H1 (cell line): ENCODE measurements around the gene TRAP1. TPM values are rescaled to one million over a fixed set of nuclear protein-coding genes. Genes with fewer than 3 reads are reported as not detected.

Experiments used
- CTCF ChIA-PET: fragments of 300-600 bp; sonication (Branson Sonifier 250); formaldehyde crosslinking; loops from one replicate; lab custom pipeline; 2021; ENCODE audit not compliant: partially characterized antibody; lab: Charles Lee
- POLR2A ChIA-PET: fragments of 300-600 bp; sonication (Branson Sonifier 250); formaldehyde crosslinking; loops from one replicate; lab custom pipeline; 2021; ENCODE audit warnings: inconsistent platforms; ENCODE audit not compliant: partially characterized antibody; lab: Charles Lee
- DNase-seq, 2 experiments: peaks; one replicate each; pipeline versions ENCODE4 v3.0.0 to v3.0.0-alpha.2; 2010 to 2022; ENCODE audit warnings: low spot score in 2 of 2, low read depth in 1 of 2, mixed read lengths in 1 of 2
- FAIRE-seq: peaks from 2 replicates; lab custom pipeline; 2011; peaks lifted over from hg19 to GRCh38; lab: Jason Lieb, UNC
- H2AFZ ChIP-seq: 2 replicates; pipeline ENCODE4 v1.8.1; 2012; ENCODE audit warnings: low read length, inconsistent platforms
- H2AK5ac ChIP-seq: 2 replicates; pipeline ENCODE4 v1.6.1; 2013; ENCODE audit warnings: low read depth, low read length
- H2BK120ac ChIP-seq: replicated peaks from 2 replicates; pipeline ENCODE3; 2013; ENCODE audit warnings: low read depth, low read length, inconsistent platforms
- H2BK12ac ChIP-seq: 2 replicates; pipeline ENCODE4 v1.6.1; 2013; ENCODE audit warnings: low read depth, low read length
- H2BK15ac ChIP-seq: 2 replicates; pipeline ENCODE4 v1.6.1; 2013; ENCODE audit warnings: low read length
- H2BK20ac ChIP-seq: 2 replicates; pipeline ENCODE4 v1.6.1; 2013; ENCODE audit warnings: low read length
- H2BK5ac ChIP-seq: 2 replicates; pipeline ENCODE4 v1.6.1; 2013; ENCODE audit warnings: low read depth, low read length
- H3K14ac ChIP-seq: 2 replicates; pipeline ENCODE4 v1.6.1; 2013; ENCODE audit warnings: inconsistent platforms; ENCODE audit not compliant: insufficient read length
- H3K18ac ChIP-seq: 2 replicates; pipeline ENCODE4 v1.6.1; 2013; ENCODE audit warnings: low read length; ENCODE audit errors: extremely low read depth
- H3K23ac ChIP-seq: 2 replicates; pipeline ENCODE4 v1.6.1; 2013; ENCODE audit warnings: inconsistent platforms; ENCODE audit not compliant: insufficient read length
- H3K23me2 ChIP-seq: 2 replicates; pipeline ENCODE4 v1.6.1; 2013; ENCODE audit warnings: low read depth, low read length
- H3K27ac ChIP-seq: 2 replicates; pipeline ENCODE4 v1.6.1; 2011; ENCODE audit warnings: low read depth, low read length, inconsistent platforms
- H3K27me3 ChIP-seq, 4 experiments: replicated peaks in 1 of 4; 1 replicate in 1 of 4; 2 replicates in 3 of 4; pipeline versions ENCODE4 v1.6.1 to v1.8.1; 2011 to 2013; ENCODE audit warnings: low read length in 3 of 4, mild to moderate bottlenecking in 3 of 4, inconsistent platforms in 2 of 4, mixed read lengths in 2 of 4, moderate library complexity in 1 of 4; ENCODE audit not compliant: control insufficient read depth in 3 of 4, insufficient read depth in 3 of 4; ENCODE audit errors: extremely low read depth in 1 of 4
- H3K36me3 ChIP-seq, 4 experiments: 2 replicates each; pipeline versions ENCODE4 v1.6.1 to v1.8.1; 2011 to 2013; ENCODE audit warnings: mild to moderate bottlenecking in 4 of 4, low read length in 3 of 4, moderate library complexity in 2 of 4, control low read depth in 1 of 4, inconsistent platforms in 1 of 4; ENCODE audit not compliant: insufficient read depth in 4 of 4, control insufficient read depth in 2 of 4
- H3K4ac ChIP-seq: replicated peaks from 2 replicates; pipeline ENCODE3; 2013; ENCODE audit warnings: low read length, low read depth, mixed read lengths, inconsistent platforms; ENCODE audit not compliant: insufficient read length
- H3K4me1 ChIP-seq, 4 experiments: replicated peaks in 1 of 4; 1 replicate in 1 of 4; 2 replicates in 3 of 4; pipeline versions ENCODE4 v1.6.1 to v1.8.1; 2011 to 2013; ENCODE audit warnings: low read length in 3 of 4, inconsistent platforms in 2 of 4, mixed read lengths in 1 of 4; ENCODE audit not compliant: insufficient read depth in 4 of 4, control insufficient read depth in 3 of 4
- H3K4me2 ChIP-seq, 2 experiments: 2 replicates each; pipeline versions ENCODE4 v1.6.1 to v1.8.1; 2011 to 2013; ENCODE audit warnings: low read depth in 2 of 2, low read length in 2 of 2, control low read depth in 1 of 2, inconsistent platforms in 1 of 2, mild to moderate bottlenecking in 1 of 2; ENCODE audit not compliant: insufficient read depth in 1 of 2
- H3K4me3 ChIP-seq, 4 experiments: fragments of 200-600, 300-600 bp in 1 of 4; sonication (generic), shearing (Covaris generic), sonication (Bioruptor Twin) in 1 of 4; 2 replicates each; pipeline versions ENCODE4 v1.5.1 to v1.8.1; 2011 to 2016; ENCODE audit warnings: low read length in 4 of 4, low read depth in 3 of 4, control low read depth in 2 of 4, inconsistent platforms in 2 of 4, mild to moderate bottlenecking in 2 of 4, mixed read lengths in 1 of 4, moderate library complexity in 1 of 4; ENCODE audit not compliant: insufficient read depth in 2 of 4; ENCODE audit errors: extremely low read depth in 1 of 4
- H3K56ac ChIP-seq: replicated peaks from 2 replicates; pipeline ENCODE3; 2013; ENCODE audit warnings: low read depth, mild to moderate bottlenecking, mixed read lengths, low read length, inconsistent platforms; ENCODE audit not compliant: insufficient read length
- H3K79me1 ChIP-seq: 2 replicates; pipeline ENCODE4 v1.6.1; 2013; ENCODE audit warnings: low read depth, low read length, control low read depth
- H3K79me2 ChIP-seq, 2 experiments: 2 replicates each; pipeline versions ENCODE4 v1.6.1 to v1.8.1; 2012 to 2013; ENCODE audit warnings: low read length in 2 of 2, mild to moderate bottlenecking in 2 of 2, inconsistent platforms in 1 of 2; ENCODE audit not compliant: insufficient read depth in 2 of 2, control insufficient read depth in 1 of 2
- H3K9ac ChIP-seq, 4 experiments: replicated peaks in 1 of 4; 1 replicate in 1 of 4; 2 replicates in 3 of 4; pipeline versions ENCODE4 v1.6.1 to v1.8.1; 2011 to 2013; ENCODE audit warnings: low read depth in 3 of 4, low read length in 3 of 4, control low read depth in 2 of 4, mild to moderate bottlenecking in 2 of 4, moderate library complexity in 2 of 4, inconsistent platforms in 1 of 4; ENCODE audit errors: extremely low read depth in 1 of 4
- H3K9me3 ChIP-seq, 2 experiments: 2 replicates each; pipeline versions ENCODE4 v1.6.1 to v1.8.1; 2012 to 2013; ENCODE audit warnings: mild to moderate bottlenecking in 2 of 2, moderate library complexity in 2 of 2, control low read depth in 1 of 2, inconsistent platforms in 1 of 2, low read depth in 1 of 2, low read length in 1 of 2, mixed read lengths in 1 of 2; ENCODE audit not compliant: insufficient read depth in 2 of 2
- H4K20me1 ChIP-seq, 2 experiments: replicated peaks in 1 of 2; 2 replicates each; pipeline versions ENCODE3 to v1.8.1; 2011 to 2013; ENCODE audit warnings: inconsistent platforms in 2 of 2, low read length in 2 of 2, mild to moderate bottlenecking in 1 of 2; ENCODE audit not compliant: insufficient read depth in 2 of 2, control insufficient read depth in 1 of 2
- H4K5ac ChIP-seq: 2 replicates; pipeline ENCODE4 v1.6.1; 2013; ENCODE audit warnings: low read length, low read depth, mixed read lengths, inconsistent platforms; ENCODE audit not compliant: insufficient read length
- H4K8ac ChIP-seq: 2 replicates; pipeline ENCODE4 v1.8.0; 2013; ENCODE audit warnings: mild to moderate bottlenecking, moderate library complexity, low read length, inconsistent platforms; ENCODE audit not compliant: insufficient read depth; ENCODE audit errors: extremely low read depth
- H4K91ac ChIP-seq: replicated peaks from 2 replicates; pipeline ENCODE3; 2013; ENCODE audit warnings: low read length, mixed read lengths, inconsistent platforms; ENCODE audit not compliant: insufficient read length
- GABPA ChIP-seq: IDR thresholded peaks from 2 replicates; pipeline ENCODE4 v1.6.1; 2011; ENCODE audit warnings: mild to moderate bottlenecking, low read length, moderate library complexity, borderline replicate concordance; ENCODE audit not compliant: insufficient read depth
- KDM1A ChIP-seq: fragments of 200-600, 300-600 bp; sonication (generic); IDR thresholded peaks from 2 replicates; pipeline ENCODE4 v1.7.1; 2016; ENCODE audit warnings: mild to moderate bottlenecking, low read length, borderline replicate concordance
- KDM5A ChIP-seq: fragments of 200-600 bp; IDR thresholded peaks from 2 replicates; pipeline ENCODE4 v1.7.1; 2012; ENCODE audit warnings: mild to moderate bottlenecking, low read length, inconsistent platforms, mixed read lengths
- RBBP5 ChIP-seq: IDR thresholded peaks from 2 replicates; pipeline ENCODE4 v1.7.1; 2012; ENCODE audit warnings: low read depth, mild to moderate bottlenecking, inconsistent platforms, low read length, moderate library complexity, borderline replicate concordance
- SIRT6 ChIP-seq: IDR thresholded peaks from one replicate; pipeline ENCODE4 v1.7.1; 2012; ENCODE audit warnings: low read length, inconsistent platforms
- TAF1 ChIP-seq: IDR thresholded peaks from 2 replicates; pipeline ENCODE4 v1.6.1; 2011; ENCODE audit warnings: mild to moderate bottlenecking, low read depth, low read length
- ZNF274 ChIP-seq: IDR thresholded peaks from 2 replicates; pipeline ENCODE4 v1.7.0; 2012; ENCODE audit warnings: low read length, borderline replicate concordance; ENCODE audit errors: extremely low read depth
- WGBS, 2 experiments: shearing (Covaris generic) in 1 of 2; methylation state at CpG; one replicate each; pipeline versions ENCODE4 v1.1.6 to v1.1.7; 2013 to 2015; ENCODE audit warnings: low lambda C conversion rate in 2 of 2, mixed read lengths in 2 of 2, inconsistent platforms in 1 of 2, low coverage in 1 of 2, missing lambda C conversion rate in 1 of 2; ENCODE audit not compliant: insufficient replicate concordance in 2 of 2, insufficient coverage in 1 of 2, insufficient read length in 1 of 2; ENCODE audit errors: extremely low coverage in 1 of 2, missing lambda C conversion rate in 1 of 2; 5-methylcytosine and 5-hydroxymethylcytosine counted together
- polyA plus RNA-seq, 7 experiments: library from polyadenylated mRNA; depleted of rRNA in 3 of 7; stranded (reverse) in 5 of 7; unstranded in 2 of 7; fragments of >200 nt in 5 of 7; fragments of 200-250 nt in 2 of 7; gene quantifications; 1 replicate in 5 of 7; 2 replicates in 1 of 7; 4 replicates in 1 of 7; pipeline versions ENCODE4 v1.2.1 to v1.2.3, GENCODE V29; 2011 to 2013; ENCODE audit warnings: missing spikeins in 2 of 7, mixed read lengths in 2 of 7
- total RNA-seq: library from RNA; stranded (reverse); fragmentation: NEBNext Ultra II Directional; extraction: Animal tissue kit (Norgen Biotek cat#: 25700); gene quantifications from 2 replicates; pipeline ENCODE4 v1.2.1, GENCODE V29; 2021

The TRAP1 gene
- total and polyA plus RNA-seq, 2 of the 8 experiments (the other 6 are each of a cell fraction or from before 2014, with no cell fraction given): 215 to 283 TPM

GRCh38 chr16:3641801-3642396 is 75.4 kb downstream of the TRAP1 start:
- H3K4me3 ChIP-seq: no peak overlapping the region
- H3K14ac ChIP-seq: no peak overlapping the region
- no peaks in the 10 kb centered on the region for H3K23me2 ChIP-seq
- no peaks in the 10 kb centered on the region for H3K27me3 ChIP-seq
- no peak overlapping the region for H2AK5ac ChIP-seq
- peak overlapping the region; percentile 5; the same call in 1 of the 2 replicates for H2BK15ac ChIP-seq
- H2BK20ac ChIP-seq: 0 out of 2 replicates have a peak overlapping the region, but pooled peaks have one; percentile 7
- peak overlapping the region; percentile 26; the same call in 1 of the 2 replicates for H2BK5ac ChIP-seq
- no peak overlapping the region for H3K9ac ChIP-seq
- H3K79me2 ChIP-seq: no peaks in the 10 kb centered on the region
- H2BK12ac ChIP-seq: peak overlapping the region; percentile 55; the same call in 1 of the 2 replicates
- peaks cover 17 to 38% (median 26%) of the 10 kb centered on the region in 4 experiments for H3K4me1 ChIP-seq
- FAIRE-seq (no peak), DNase-seq (peak in 1 of 2 experiments; percentile 34)
- no peak overlapping the region for H3K23ac ChIP-seq
- no peaks in the 10 kb centered on the region for H4K20me1 ChIP-seq
- H3K36me3 ChIP-seq: no peaks in the 10 kb centered on the region
- ChIA-PET POLR2A (interaction anchor here (1.0 to 1.5 kb wide), 2 partner anchors 12 to 30 kb away, joined by 3 read pairs; partner anchors contain the start of gene SLX4), CTCF (interaction anchor here (1.7 to 3.2 kb wide), 2 partner anchors 12 to 16 kb away, joined by 6 to 11 read pairs; no protein-coding TSS in a partner anchor)
- no peak overlapping the region for H2AFZ ChIP-seq
- H3K4ac ChIP-seq: no peak overlapping the region
- 95% methylated on average over 7 of the region's 9 CpGs; no CpG with 5 or more reads in 1 of the 2 experiments for WGBS, 2 experiments
- no peak overlapping the region for H4K8ac ChIP-seq
- H4K91ac ChIP-seq: no peak overlapping the region
- no peak overlapping the region; the same call in 1 of the 2 replicates for H3K27ac ChIP-seq
- H3K79me1 ChIP-seq: peaks cover 2% of the 10 kb centered on the region
- H3K4me2 ChIP-seq: no peak overlapping the region
- no peak overlapping the region for H4K5ac ChIP-seq
- H3K9me3 ChIP-seq: no peaks in the 10 kb centered on the region
- no peak overlapping the region for H3K18ac ChIP-seq
- no peak overlapping the region for H3K56ac ChIP-seq
- no peak overlapping the region for H2BK120ac ChIP-seq
- TF ChIP-seq TAF1: no peak
- no peak for TF ChIP-seq SIRT6
- TF ChIP-seq GABPA: no peak
- TF ChIP-seq ZNF274: no peak
- TF ChIP-seq KDM1A: no peak
- no peak for TF ChIP-seq RBBP5
- no peak for TF ChIP-seq KDM5A
